GM19240 (cell line): Measurements from ENCODE around the gene SLC35F3.
"Not testable (repeated sequence)": the region's sequence is repeated elsewhere in the genome, so short reads cannot be mapped to it uniquely, and the experiment has no call there.

ENCODE experiments used
- DNase-seq: peaks from one replicate; pipeline ENCODE4 v3.0.0; 2011; ENCODE audit warnings: low spot score; ENCODE audit not compliant: insufficient read length

Gene SLC35F3

GRCh38 chr1:234102583-234102982 is 198.1 kb downstream of the SLC35F3 start:
- no peak for DNase-seq

DNA sequence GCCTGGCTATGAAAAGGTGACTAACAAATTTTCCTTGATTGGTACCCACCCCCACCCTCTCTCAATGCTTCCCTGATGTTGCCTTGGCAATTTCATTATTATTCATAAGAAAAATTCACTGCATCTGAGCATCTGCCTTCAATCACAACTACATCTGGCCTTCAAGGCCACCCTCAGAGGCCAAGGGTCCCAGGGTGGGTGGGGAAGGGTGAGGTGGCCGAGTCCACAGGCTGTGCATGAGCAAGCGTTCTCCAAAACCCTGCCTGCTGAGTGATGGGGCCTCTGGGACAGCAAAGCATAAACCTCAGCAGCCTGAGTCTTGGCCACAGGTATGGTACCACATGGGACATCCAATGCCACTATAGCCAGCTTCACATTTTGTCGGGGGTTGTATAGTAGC is 198.7 kb downstream of the SLC35F3 start:
- no peak for DNase-seq

DNA sequence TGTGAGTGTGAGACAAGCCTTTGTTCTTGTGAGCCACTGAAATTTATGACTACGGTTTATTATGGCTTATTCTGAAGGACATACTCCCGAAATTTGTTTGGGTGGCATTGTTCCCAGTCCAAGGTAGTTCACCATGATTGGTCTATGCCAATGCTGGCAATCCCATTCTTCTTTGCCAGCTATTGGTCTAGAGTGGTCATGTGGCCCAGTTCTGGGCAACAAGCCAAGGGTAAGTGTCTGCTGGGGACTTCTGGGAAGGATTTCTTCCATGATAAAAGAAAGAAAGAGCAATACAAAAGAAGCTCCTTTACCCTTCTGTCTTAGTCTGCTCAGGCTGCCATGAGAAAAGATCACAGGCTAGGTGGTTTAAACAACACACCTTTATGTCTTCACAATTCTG is 201.6 kb downstream of the SLC35F3 start:
- no peak for DNase-seq

DNA sequence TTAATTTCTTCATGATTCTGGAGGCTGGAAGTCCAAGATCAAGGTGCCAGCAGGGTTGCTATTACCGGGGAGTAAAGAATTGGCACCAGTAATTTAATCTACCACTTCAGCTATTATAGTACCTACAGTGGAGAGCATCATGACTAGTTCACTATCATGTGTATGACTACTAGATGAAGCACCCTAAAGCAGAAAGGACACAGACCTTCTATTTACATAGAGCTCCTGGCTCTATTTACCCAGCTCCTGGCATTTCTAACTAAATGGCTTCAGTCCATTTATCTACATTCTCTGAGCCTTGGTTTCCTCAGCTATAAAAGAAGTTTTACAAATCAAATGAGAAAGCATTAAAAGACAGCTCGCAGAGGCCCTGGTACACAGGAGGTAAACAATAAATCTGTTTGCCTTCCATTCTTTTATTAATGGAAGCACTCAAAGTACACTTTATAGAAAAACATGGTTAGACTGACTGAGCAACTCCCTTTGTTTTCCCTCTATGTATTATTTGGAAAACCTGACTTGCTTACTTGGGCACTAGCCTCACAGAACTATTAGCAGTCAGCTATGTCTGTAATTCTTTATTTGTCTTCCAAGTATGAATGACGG is 203.0 kb downstream of the SLC35F3 start:
- DNase-seq: no peak

GRCh38 chr1:234108921-234109320 is 204.4 kb downstream of the SLC35F3 start:
- DNase-seq: no peak

GRCh38 chr1:234109840-234110239 is 205.4 kb downstream of the SLC35F3 start:
- DNase-seq: no peak

DNA sequence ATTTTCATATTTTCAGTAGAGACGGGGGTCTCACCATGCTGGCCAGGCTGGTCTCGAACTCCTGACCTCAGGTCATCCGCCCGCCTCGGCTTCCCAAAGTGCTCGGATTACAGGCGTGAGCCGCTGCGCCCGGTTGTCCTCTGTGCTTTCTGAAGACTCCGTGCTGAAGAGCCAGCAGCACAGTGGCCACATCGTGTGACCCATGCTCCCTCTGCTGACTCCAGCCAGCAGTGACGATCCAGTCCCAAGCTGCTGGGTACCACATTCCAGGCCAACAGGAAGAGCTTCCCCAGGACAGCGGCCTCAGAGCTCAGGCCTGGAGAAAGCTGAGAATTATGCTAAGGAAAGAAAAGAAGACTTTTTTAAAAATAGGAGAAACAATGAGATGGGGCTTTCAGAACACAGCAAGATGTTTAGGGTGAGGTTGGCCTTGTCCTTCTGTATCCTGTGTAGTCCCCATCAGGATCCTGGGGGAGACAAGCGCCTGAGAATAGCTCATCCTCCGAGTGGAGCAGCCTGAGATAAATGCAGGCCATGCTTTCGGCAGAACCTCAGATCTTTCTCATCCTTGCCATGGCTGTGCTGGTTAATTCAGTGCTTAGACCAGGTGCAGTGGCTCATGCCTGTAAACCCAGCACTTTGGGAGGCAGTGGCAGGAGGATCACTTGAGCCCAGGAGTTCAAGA is 207.1 kb downstream of the SLC35F3 start:
- no peak for DNase-seq

- peak; percentile 17 for DNase-seq
Measured at GRCh38 chr1:234114648-234115307, 210.3 kb downstream of the SLC35F3 start.

DNA sequence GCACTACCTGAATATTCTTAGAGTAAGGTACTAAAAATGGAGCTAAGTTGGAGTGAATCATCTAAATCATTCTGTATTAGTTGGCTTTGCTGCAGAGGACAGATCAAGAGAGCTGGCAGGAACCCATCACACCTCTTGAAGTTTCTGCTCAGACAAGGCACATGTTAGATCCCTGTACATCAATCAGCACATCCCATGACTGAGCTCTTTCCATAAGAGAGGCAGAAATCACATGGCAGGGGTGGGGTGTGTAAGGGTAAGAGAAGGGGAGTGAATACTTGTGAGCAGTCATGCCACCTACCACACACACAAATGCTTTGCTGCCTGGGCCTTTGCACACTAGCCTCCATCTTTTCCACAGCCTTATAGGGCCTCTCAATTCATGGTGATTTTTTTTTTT is 214.4 kb downstream of the SLC35F3 start:
- no peak for DNase-seq

DNA sequence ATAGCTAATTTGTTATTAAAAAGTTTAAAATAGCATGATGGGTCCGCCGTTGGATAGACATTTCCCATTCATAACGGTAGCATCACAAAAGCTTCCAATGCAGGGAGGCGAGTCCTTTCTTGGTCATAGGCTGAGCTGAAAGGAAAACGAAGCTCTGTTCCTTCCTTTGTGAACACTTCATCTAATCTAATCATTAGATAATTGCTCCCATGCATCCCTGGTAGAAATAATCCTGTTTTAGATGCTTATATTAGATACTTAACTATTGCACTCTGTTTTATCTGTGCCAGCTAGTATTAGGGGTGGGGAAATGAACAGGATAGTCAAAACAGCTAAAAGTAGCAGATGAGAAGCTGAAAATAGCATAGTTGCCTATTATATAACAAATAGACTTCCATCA is 215.0 kb downstream of the SLC35F3 start:
- no peak for DNase-seq

- no peak for DNase-seq
Measured at GRCh38 chr1:234120327-234120944, 216.0 kb downstream of the SLC35F3 start.

GRCh38 chr1:234121659-234122058 is 217.2 kb downstream of the SLC35F3 start:
- not testable (repeated sequence) for DNase-seq

DNA sequence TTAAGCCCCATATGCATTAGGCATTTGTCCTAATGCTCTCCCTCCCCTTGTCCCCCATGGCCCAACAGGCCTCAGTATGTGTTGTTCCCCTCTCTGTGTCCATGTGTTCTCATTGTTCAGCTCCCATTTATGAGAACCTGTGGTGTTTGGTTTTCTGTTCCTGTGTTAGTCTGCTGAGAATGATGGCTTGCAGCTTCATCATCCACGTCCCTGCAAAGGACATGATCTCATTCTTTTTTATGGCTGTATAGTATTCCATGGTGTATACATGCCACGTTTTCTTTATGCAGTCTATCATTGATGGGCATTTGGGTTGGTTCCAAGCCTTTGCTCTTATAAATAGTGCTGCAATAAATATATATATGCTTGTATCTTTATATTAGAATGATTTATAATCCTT is 218.1 kb downstream of the SLC35F3 start:
- not testable (repeated sequence) for DNase-seq

DNA sequence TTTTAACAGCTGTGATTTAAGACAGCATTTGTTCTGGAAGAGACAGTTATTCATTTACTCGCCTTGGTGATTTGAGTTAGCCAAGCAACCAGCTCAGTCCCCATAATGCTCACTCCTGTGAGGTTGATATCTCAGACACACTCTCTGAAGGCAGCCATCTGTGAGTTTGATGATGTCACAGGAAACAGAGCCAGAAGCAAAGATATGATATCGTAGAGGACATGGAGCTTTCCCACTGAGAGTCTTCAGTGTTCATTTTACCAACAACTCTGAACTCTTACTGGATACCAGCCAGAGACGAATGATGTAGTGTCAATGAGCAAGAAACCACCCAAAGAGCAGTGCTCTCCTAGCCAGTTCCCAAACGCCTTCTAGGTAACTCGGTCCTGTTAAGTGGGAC is 219.4 kb downstream of the SLC35F3 start:
- no peak for DNase-seq

DNA sequence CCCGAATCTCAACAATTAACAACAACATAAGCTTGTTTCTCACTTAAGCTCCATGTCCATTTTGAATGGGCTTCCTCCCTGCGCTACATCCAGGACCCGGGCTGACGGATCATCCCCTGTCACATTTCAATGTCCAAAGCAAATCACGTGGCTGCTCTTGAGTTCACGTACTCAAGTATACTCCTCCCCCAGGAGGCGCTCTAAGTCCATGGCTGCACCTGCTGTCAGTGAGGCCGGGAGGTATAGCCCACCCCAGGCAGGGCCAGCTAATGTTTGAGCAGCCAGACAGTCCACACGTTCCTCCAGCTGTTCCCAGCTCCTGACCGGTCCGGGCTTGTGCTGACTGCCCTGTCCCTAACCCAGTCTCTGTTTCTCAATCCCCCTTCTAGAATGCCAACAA is 220.8 kb downstream of the SLC35F3 start:
- DNase-seq: no peak

GRCh38 chr1:234125714-234126113 is 221.2 kb downstream of the SLC35F3 start:
- DNase-seq: no peak

- DNase-seq: no peak
Measured at GRCh38 chr1:234127026-234127671, 222.7 kb downstream of the SLC35F3 start.

- no peak for DNase-seq
Measured at GRCh38 chr1:234132795-234133194, 228.3 kb downstream of the SLC35F3 start.

GRCh38 chr1:234134878-234135277 is 230.4 kb downstream of the SLC35F3 start:
- no peak for DNase-seq

GRCh38 chr1:234135501-234135900 is 231.0 kb downstream of the SLC35F3 start:
- DNase-seq: no peak

GRCh38 chr1:234136073-234136472 is 231.6 kb downstream of the SLC35F3 start:
- DNase-seq: no peak

DNA sequence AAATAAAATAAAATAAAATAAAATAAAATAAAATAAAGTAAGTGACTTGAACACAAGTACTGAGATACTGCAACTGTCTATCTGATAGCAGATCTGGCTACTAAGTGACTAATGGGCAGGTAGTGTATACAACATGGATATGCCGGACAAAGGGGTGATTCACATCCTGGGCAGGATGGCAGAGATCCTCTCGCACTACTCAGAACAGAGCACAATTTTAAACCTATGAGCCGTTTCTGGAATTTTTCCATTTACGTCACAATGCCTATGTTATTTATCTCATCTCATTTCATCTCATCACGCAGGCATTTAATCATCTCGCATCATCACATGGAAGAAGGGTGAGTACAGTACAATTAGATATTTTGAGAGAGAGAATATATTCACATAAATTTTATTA is 235.5 kb downstream of the SLC35F3 start:
- no peak for DNase-seq
